Fibroblast of skin of right quadriceps (primary cell): ENCODE results near the gene TSEN34.

Source experiments
- DNase-seq: peaks from one replicate; pipeline ENCODE4 v3.0.0-alpha.2; 2013

Gene TSEN34

DNA sequence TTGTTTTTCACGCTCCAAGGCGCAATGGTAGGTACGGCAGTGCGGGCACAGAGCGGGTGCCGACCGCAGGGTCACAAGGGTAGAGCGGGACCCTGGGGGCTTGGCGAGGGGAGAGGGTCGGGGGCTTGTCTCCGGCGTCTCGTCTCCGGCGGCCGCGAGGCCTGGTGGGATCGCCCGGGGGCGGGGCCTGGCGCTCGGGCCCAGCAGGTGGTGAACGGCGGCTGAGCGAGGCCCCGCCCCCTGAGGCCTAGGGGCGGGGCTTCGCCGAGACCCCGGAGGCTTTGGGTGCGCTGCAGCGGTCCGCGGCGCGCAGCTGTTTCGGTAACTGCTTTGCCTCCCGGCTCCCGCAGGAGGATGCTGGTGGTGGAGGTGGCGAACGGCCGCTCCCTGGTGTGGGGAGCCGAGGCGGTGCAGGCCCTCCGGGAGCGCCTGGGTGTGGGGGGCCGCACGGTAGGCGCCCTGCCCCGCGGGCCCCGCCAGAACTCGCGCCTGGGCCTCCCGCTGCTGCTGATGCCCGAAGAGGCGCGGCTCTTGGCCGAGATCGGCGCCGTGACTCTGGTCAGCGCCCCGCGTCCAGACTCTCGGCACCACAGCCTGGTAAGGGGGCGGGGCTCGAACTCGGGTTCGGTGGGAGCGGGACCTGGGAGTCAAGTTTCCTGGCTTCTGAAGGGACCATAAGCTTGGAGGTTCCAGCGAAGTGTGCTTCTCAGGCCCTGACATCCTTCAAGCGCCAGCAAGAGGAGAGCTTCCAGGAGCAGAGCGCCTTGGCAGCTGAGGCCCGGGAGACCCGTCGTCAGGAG, at the start of gene TSEN34:
TSS of gene TSEN34 (plus strand) at position 298 of the 800 bp plus-strand sequence. CDS start at position 355, 57 bp downstream.
- DNase-seq, result no peak

DNA sequence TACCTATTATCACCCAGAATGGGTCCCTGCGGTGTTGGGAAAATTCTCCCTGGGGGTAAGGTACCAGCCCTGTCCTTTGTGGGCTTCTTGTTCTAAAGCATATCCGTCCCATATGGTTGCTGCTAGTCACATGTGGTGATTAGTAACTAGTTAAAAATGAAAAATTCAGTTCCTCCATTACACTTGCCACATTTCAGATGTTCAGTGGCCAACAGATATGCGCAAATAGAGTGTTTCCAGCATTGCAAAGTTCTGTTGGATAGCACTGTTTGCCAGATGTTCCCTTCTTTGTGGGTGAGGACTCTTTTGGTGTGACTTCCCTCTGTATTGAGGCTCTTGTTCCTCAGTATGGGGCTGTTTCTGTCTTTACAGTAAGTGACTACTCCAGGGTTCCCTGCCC, 49.8 kb upstream of the TSEN34 start:
- DNase-seq, result peak; percentile 43

DNA sequence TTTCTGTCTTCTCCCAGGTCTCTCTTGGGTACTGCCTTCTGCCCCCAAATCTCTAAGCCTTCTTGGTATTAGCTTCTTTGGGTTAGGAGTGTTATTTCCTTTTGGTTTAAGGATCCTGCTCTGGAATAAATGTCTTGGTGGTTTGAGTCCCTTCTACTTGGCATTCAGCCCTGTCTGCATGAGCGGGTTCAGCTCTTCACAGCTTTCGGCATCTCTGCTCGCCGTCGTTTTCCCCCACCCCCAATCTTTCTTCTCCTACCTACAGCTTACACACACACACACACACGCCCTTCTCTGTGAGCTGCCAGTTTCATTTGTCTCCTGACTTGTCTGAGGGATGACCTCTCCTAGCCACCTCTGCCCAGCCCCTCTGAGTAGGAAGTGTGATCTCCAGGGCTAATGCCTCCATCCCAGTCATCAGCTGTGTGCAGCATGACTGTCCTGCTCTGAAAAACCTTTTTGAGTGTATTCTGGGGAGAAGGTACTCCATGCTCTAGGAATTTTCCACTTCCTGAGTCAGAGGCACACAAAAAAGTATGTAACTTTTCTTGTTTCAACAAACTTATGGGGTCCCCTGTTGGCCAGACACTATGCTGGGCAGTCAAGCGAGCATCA, 48.8 kb upstream of the TSEN34 start:
- no peak for DNase-seq

DNA sequence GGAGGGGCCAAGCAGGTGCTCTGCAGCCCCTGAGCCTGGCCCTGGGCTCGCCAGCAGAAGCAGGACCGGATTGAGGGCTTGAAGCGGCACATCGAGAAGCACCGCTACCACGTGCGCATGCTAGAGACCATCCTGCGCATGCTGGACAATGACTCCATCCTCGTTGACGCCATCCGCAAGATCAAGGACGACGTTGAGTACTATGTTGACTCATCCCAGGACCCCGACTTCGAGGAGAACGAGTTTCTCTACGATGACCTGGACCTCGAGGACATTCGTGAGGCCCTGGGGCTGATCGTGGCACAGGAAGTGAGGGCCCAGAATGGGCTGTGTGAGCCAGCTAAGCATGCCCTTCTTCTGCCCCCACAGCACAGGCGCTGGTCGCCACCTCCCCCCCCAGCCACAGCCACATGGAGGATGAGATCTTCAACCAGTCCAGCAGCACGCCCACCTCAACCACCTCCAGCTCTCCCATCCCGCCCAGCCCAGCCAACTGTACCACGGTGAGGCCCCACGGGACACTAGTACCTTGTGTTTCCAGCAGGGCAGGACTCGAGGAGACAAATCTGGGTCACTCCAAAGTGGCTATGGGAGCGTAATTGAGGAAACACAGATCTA, 45.5 kb upstream of the TSEN34 start:
- DNase-seq, result no peak

DNA sequence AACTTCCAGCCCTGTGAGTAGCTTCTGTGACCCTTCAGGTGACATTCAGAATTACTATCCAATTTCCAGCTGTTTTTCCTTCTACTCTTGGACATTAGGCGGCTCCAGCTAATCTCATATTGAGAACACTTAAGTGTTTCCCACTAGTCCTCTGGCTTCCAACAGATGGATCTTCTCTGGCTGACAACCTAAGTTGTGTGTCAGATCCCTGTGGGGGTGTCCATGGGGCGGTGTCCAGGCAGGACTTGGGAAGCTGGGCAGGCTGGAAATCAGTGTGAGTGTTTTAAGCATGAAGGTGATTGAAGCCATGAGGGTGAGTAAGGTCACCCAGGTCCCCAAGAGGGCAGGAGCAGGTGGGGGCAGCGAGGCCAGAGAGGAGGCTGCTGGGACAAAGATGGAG, 43.4 kb upstream of the TSEN34 start:
- DNase-seq, result no peak

DNA sequence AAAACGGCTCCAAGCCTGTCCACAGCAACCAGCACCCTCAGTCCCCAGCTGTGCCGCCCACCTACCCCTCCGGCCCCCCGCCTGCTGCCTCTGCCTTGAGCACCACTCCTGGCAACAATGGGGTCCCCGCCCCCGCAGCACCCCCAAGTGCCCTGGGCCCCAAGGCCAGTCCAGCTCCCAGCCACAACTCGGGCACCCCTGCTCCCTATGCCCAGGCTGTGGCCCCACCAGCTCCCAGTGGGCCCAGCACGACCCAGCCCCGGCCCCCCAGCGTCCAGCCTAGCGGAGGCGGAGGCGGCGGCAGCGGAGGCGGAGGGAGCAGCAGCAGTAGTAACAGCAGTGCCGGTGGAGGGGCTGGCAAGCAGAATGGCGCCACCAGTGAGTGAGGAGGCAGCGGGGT, 43.0 kb upstream of the TSEN34 start:
- DNase-seq, result no peak

DNA sequence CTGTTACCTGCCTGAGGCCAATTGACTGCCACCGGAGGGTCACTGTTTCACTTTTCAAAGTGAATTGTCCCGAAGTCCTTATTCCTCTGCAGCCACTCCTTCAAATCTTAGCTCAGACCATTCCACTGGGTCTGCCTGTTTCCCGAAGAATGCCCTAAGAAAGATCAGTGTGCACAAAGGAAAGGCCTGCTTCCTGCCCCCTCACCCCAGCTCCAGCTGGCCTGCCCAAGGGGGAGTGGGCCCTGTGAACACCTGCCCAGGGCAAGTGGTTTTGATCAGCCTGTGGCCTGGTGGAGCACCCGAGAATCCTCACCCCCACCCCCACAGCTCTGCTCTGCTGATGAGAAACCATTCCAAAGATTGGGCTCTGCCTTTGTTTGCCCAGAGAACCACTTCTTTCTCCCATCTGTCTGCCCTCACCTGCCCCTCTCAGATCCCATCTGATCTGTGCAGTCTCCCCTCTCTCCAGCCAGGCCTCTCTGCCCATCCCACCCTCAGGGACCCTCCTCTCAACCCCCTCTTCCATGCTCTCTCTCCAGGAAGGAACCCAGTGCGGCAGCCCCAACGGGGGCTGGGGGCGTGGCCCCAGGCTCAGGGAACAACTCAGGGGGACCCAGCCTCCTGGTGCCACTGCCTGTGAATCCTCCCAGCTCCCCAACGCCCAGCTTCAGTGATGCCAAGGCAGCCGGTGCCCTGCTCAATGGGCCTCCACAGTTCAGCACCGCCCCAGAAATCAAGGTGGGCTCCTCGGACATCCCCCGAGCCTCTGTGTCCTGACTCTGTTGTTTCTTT, 41.9 kb upstream of the TSEN34 start:
- DNase-seq, result no peak

DNA sequence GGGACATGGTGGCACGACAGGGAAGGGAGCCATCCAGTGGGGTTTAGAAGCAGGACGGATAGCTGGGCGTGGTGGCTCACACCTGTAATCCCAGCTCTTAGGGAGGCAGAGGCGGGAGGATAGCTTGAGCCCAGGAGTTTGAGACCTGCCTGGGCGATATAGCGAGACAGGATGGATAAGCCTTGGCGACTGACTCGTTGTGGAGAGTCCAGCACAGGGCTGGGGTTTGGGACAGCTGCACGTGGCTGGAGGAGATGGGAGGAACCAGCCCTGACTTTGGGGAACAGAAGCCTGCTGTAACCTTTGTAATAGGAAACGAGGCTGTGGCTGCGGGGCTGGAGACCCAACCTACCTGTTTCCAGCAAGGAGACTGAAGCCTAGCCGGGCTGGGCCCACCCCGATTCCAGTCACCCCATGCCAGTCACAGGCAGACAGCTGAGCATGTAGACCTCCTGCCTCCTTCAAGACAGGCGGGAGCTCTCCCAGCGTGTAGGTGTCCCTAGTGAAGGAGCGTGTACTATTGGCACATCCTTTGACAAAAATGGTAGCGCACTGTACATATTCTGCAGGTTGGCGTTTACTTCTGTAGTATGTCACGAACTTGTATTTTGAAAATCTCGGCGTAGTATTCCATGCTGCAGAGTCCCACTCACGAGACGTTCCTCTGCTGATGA, 39.6 kb upstream of the TSEN34 start:
- DNase-seq, result no peak

DNA sequence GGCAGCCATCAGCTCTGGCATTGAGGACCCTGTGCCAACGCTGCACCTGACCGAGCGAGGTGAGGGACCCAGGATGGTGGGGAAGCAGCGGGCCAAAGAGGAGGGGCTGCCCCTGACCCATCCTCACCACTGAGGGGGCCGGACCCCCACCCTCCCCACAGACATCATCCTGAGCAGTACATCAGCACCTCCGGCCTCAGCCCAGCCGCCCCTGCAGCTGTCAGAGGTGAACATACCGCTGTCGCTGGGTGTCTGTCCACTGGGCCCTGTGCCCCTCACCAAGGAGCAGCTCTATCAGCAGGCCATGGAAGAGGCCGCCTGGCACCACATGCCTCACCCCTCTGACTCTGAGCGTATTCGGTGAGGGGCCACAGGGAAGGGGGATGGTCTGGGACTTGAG, 38.8 kb upstream of the TSEN34 start:
- no peak for DNase-seq

DNA sequence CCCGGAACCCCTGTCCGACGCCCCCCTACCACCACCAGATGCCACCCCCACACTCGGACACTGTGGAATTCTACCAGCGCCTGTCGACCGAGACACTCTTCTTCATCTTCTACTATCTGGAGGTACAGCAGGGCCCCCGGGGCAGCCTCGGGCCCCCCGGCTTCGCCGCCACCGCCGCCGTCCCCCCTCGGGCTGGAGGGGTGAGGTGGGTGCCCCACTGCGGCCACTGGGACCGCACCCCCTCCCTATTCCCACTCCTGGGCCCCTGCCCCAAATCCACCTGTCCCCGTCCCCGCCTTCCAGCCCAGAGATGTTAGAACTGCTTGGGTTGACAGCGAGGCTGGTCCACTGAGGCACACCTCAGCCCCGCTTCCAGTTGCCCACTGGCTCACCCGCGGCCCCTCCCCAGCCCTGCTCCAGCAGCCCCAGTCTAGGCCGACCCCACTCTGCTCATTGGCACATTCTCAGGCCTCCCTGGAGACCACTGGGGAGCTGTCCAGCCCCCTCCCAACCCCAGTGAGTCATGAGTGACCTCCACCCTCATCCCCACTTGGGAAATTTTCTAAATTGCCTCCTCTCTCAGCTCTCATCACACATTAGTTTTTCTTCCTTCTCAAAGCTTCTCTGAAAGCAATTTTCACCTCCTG, 38.1 kb upstream of the TSEN34 start:
- DNase-seq, result no peak

DNA sequence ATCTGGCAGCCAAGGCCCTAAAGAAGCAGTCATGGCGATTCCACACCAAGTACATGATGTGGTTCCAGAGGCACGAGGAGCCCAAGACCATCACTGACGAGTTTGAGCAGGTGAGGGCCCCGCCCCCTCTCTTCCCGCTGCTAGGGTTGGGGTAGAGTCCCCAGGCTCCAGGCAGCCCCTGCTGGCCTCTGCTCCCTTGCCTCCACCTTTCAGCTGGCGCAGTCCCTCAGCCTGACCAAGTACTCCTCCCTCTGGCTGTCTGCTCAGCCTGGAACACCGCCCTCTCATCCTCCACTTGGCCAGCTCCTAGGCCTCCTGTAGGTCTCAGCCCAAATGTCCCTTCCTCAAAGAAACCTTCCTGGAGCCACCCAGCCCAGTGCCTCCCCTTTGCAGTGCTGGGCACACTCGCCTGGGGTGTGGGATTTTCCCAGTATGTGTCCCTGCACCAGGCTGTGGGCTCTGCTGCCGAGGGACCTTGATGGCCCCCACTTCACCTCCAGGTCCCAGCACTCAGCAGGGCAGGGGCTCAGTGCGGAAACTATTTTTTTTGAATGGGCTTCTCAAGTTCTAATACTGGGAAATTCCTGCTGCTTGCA, 37.3 kb upstream of the TSEN34 start:
- no peak for DNase-seq

DNA sequence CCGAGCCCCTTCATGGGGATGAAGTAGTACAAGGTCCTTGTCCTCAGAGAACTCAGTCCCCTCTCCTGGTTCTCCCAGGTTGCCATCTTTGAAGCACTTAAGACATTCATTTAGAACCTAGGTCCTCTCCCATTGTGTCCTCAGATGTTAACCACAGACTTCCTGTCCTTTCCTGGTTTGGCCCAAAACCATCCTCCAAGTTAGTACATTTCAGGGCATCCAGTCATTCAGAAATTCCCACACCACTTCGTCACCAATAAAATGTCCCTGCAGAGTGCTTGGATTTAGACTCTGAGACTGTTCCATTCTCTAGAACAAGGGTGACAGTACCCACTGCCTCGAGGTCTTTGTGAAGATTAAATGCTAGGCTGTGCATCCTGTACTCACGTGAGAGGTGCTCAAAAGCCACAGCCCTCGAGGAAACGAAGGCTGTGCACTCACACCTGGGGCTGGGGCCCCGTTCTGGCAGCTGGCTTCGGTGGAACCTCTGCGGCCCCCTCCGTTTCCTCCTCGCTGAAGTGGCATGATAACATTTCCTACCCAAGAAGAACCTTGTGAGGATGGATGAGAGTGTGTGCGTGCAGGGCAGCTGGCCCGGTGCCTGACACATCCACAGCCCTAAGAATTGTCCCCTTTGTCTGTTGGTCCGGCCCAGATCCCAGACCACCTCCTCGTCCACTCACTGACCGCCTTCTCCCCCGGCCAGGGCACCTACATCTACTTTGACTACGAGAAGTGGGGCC, 36.3 kb upstream of the TSEN34 start:
- no peak for DNase-seq

DNA sequence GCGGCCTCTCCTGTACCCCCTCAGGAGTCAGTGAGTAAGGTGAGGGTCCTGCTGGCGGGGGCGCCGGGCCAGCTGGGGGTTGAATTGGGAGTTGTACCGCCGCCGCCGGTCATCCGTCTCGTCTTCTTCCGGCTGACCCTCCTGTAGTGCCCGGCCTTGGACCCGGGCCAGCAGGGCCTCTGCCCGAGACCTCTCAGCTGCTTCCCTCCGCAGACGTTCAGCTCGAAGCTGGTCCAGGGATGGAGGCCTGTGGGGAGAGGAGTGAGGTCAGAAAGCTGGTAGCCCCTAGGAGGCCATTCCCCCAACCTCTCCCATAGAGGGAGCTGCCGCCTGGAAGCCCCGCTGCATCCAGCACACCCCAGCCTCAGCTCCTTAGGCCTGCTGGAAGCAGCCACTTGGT, 35.4 kb upstream of the TSEN34 start:
- DNase-seq, result no peak

DNA sequence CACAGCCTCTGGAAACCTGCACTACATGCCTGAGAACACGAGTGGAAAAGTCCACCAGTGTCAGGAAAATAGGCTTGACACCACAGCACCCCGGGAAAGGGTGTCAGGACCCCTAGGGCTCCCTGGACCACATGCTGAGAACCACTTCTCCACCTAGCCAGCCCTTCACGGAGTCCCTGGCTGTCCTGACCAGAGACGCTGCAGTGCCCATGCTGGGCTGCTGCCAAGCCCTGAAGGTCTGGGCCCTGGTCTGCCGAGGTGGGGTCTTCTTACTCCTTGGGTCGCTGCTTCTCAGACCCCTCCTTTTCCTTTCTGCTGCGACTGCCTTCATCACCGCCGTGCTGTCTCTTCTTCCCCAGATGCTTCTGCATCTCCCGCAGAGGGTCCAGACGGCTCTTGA, 34.6 kb upstream of the TSEN34 start:
- DNase-seq, result no peak

DNA sequence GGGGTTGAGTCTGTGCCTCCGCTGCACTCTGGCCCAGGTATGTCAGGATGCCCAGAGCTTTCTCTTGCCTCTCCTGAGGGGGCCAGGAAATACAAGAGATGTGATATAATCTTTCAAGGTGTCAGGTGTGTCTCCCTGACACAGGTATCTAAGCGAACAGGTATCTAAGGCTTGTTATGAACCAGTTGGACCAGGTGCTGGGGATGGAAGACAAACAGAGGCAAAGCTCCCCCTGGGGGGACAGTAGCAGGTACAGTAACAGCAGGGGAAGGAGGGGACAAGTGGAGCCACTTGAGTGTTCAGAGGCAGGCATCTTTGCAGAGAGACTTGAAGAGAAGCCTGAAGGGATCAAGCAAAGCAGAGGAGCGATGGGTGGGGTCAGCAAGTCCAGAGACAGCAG, 34.2 kb upstream of the TSEN34 start:
- DNase-seq, result no peak

DNA sequence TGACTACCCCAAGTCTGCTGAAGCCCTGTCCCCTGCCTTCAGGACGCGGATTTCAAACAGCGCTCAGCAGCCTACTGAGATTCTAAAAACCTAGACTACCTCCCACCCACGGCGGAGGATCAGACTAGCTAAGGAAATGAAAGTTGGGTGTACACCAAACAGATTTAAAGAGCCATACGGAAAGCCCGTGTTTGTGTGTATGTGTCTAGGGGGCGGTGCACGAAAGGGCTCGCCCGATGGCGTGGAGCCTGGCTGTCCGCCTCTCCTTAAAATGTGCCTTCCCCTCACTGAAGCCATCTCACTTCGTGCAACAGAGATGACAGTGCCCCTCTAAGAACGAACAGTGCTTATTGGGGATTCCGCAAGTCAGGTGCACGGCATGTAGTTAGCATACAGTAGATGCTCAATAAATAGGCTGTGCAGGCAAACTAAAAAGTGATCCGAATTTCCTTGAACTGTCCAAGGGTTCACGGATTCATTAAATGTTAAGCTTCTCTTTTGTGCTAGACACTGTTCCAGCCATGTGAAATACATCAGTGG, 32.2 kb upstream of the TSEN34 start:
- DNase-seq, result no peak

DNA sequence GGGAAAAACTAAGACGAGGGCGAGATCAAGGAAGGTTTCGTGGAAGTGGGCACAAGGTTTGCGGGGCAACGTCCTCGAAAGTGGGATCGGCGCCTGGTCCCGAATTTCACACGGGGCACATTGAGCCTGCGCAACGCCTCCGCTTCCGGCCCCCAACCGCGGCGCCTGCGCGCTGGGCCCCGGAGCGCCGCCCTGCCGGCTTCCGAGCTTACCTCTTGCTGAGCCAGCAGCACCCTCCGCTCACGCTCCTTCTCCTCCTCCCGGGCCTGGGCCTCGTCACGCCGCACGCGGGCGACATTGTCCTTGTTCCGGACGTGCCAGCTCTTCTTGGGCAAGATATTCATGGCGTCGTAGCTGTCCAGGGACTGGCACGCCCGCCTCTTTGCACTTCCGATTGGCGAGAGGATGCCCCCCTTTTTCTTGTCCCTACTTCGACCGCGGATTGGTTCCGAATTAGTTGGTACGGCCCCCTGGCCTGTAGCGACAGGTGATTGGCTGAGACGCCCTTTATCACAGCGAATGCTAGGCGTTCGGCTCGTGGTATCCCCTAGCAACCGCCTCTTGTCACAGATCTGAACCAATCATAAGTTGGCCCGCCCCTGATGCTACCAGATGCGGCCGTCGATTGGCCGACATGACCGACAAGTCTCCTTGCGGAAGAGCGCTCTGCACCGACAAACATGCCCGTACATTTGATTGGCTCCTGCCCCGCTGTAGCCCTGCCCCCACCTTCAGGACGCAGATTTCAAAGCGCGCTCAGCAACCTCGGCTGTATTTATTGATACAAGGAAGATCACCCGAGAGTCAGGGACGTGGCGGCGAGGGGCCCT, 31.5 kb upstream of the TSEN34 start, which contains the start of gene LENG1:
TSS of gene LENG1 (minus strand) at position 370 of the 830 bp plus-strand sequence. CDS start at position 344, 26 bp downstream.
- peak; percentile 100 for DNase-seq

DNA sequence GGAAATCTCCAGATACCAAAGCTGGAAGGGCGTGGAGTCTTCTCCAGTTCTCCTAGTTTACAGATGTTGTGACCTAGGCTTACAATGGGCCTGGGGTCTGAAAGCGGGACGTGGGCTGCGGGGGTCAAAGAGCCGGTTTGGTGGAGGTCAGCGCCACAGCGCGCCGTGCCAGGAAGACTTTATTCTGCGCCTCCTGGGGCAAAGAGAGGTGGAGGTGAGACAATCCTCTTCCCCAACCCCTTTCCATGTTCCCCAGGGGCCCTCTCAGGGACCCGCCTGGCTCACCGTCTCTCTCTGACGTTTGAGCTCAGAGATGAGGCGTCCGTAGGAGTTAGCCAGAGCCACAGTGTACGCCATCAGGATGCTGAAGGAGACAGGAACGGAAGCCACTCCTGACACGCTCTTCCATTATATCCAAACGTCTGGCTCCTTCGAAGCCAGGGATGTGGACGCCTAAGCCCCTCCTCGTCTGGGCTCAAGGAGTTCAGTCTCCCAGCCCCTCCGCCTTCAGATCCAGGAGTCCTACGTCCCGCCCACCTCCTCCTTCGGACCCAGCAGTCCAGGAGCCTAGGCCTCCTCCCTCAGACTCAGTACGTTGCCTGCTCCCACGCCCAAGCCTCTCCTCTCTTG, 30.8 kb upstream of the TSEN34 start:
- no peak for DNase-seq

DNA sequence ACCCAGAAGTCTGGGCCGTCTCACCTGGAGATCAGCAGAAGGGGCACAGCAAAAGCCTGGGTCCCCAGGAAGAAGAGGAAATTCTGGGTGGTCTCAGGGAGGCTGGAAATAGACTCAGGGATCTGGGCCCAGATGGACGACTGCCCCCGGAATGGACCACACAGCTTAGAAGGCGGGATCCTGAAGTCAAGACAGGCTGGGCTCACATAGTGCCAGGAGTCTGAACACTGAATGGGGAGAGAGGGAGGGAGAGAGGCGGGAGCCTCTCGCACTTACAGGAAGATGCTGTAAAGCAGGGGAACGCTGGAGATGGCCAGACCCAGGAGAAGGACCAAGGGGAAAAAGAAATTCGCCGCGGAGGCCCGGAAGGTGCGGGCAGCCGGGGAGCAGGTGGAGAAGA, 30.3 kb upstream of the TSEN34 start:
- DNase-seq, result no peak
